Heart left ventricle (tissue), 13 donors: Measurements from ENCODE around the gene MILR1.

Experiments used
- POLR2A ChIP-seq, 2 donors: fragments of 450-650 bp; IDR thresholded peaks; one replicate each; pipeline ENCODE4 v1.6.1; 2017; ENCODE audit warnings: antibody characterized with exemption in 2 of 2, mild to moderate bottlenecking in 2 of 2, moderate library complexity in 2 of 2
- TF ChIP-seq, protein P1 (sequence below), 12 donors: fragments of 200-600 bp; sonication (generic) in 4 of 12; IDR thresholded peaks; one replicate each; pipeline versions ENCODE4 v1.5.0 to v1.8.0; 2018 to 2022; ENCODE audit warnings: antibody characterized with exemption in 12 of 12, mild to moderate bottlenecking in 5 of 12
- donor health status: ischemic (EF 13 %, LVEDD 7.1; RV severe dilation, severe dysfunction).
- donor health status: DM: no; HTN: yes; CAD: no.
- donor health status: DM: no; HTN: no; CAD: no.
- donor health status: ischemic (EF 25% LVEDD 6.9; RV normal size, moderate dysfunction).
- donor health status: ischemic (EF 25% LVEDD 5.7; RV mildly dilated, moderate dysfunction).
- donor health status: ischemic (EF 35%, LVEDD 5.7; RV mildly dilated, moderate dysfunction).
- donor health status: nonischemic (EF 11% LVEDD 7.7; RV severe dilation, severe dysfunction).
- donor health status: DM: yes; HTN: yes; CAD: no.
- donor health status: PGD.
- donor health status: ischemic (EF 29% LVEDD 5.4; RV normal size, mild dysfunction).
- donor health status: nonischemic (EF 23%, LVEDD 6.1; RV moderate dilation, normal function).

DNA sequence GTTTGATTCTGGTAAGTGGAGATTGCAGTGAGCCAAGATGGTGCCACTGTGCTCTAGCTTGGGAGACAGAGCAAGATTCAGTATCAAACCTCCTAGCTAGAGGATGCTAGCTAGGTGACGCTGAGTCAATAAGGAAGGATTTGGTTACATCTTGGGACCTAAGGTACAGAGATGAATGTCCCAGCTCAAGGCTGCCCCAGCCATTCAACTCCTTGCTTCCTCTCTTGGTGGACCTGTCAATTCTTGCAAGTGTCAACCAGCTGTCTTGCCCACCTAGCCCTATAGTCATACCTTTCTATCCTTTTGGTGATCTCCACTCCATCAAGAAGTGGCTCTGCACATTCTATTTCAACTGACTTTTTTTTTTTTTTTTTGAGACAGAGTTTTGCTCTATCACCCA, 1.4 kb upstream of the MILR1 start:
- TF ChIP-seq, protein P1, sequence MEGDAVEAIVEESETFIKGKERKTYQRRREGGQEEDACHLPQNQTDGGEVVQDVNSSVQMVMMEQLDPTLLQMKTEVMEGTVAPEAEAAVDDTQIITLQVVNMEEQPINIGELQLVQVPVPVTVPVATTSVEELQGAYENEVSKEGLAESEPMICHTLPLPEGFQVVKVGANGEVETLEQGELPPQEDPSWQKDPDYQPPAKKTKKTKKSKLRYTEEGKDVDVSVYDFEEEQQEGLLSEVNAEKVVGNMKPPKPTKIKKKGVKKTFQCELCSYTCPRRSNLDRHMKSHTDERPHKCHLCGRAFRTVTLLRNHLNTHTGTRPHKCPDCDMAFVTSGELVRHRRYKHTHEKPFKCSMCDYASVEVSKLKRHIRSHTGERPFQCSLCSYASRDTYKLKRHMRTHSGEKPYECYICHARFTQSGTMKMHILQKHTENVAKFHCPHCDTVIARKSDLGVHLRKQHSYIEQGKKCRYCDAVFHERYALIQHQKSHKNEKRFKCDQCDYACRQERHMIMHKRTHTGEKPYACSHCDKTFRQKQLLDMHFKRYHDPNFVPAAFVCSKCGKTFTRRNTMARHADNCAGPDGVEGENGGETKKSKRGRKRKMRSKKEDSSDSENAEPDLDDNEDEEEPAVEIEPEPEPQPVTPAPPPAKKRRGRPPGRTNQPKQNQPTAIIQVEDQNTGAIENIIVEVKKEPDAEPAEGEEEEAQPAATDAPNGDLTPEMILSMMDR (IDR thresholded peaks at IDR 0.05) = no peak
- TF ChIP-seq POLR2A (IDR thresholded peaks at IDR 0.05) = no peak
